ENCODE measurements around the gene ANAPC10.
"Not testable (repeated sequence)": the region's sequence is repeated elsewhere in the genome, so short reads cannot be mapped to it uniquely, and the experiment has no call there.

The ANAPC10 gene

GRCh38 chr4:145001635-145002034 is 96.4 kb downstream of the ANAPC10 start:
- DNase-seq (ENCODE audit: low spot score), result no peak

DNA sequence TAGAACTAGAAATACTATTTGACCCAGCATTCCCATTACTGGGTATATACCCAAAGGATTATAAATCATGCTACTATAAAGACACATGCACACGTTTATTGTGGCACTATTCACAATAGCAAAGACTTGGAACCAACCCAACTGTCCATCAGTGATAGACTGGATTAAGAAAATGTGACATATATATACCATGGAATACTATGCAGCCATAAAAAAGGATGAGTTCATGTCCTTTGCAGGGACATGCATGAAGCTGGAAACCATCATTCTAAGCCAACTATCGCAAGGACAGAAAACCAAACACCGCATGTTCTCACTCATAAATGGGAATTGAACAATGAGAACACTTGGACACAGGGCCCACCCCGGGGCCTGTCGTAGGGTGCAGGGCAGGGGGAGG is 97.3 kb downstream of the ANAPC10 start:
- DNase-seq (ENCODE audit: low spot score), result not testable (repeated sequence)

DNA sequence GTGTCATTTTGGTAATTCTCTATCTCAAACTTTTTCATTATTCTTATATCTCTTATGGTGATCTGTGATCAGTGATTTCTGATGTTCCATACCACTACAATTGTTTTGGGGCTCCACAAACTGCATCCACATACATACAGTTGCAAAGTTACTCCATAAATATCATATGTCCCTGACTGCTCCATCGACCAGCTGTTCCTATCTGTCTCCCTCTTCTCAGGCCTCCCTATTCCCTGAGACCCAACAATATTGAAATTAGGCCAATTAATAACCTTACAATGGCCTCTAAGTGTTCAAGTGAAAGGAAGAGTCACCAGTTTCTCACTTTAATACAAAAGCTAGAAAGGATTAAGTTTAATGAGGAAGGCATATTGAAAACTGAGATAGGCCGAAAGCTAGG is 108.7 kb downstream of the ANAPC10 start:
- no peak for DNase-seq (ENCODE audit: low spot score)

- DNase-seq (ENCODE audit: low spot score), result peak; percentile 42
These were observed 112.5 kb downstream of the ANAPC10 start for GRCh38 chr4:144985531-144985930.

GRCh38 chr4:144985014-144985413 is 113.0 kb downstream of the ANAPC10 start:
- peak; percentile 11 for DNase-seq (ENCODE audit: low spot score)

DNA sequence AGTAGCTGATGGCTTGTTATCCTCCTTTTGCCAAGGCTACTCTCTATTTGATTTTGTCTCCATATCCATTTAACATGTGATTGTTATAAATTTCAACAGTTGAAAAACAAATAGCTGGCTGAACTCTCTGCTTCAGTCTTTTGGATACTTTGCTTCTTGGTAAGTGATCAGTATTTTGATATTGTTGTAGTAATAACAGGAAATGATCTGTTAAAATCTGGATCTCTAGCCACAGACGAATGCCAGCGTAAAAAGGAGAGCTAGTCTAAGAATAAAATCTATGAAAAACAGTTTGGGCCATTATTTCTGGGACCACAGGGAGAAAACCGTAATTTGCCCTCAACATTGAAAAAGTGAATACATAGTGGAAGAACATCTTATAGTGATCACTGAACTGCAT is 113.8 kb downstream of the ANAPC10 start:
- DNase-seq (ENCODE audit: low spot score), result no peak

- DNase-seq (ENCODE audit: low spot score), result no peak
These were observed 122.3 kb downstream of the ANAPC10 start for GRCh38 chr4:144975718-144976117.

DNA sequence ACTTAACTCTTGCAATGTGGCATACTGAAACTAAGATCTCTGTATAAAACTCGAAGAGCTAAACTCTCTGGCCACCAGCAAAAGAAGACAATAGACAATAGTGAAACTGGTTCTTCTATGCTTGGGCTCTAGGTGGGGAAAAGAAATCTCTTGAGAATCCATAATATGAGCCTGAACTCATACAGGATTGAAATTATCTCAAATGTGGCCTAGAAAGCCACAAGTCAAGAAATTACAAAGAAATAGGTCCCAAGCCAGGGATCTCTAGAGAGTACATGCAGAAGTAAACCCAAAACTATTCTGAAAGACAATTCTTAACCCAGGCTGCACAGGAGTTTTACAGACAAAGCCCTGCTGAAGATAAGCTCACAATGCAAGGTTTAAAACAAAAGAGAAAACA is 127.4 kb downstream of the ANAPC10 start:
- no peak for DNase-seq (ENCODE audit: low spot score)

GRCh38 chr4:144969821-144970220 is 128.2 kb downstream of the ANAPC10 start:
- no peak for DNase-seq (ENCODE audit: low spot score)

- DNase-seq (ENCODE audit: low spot score), result no peak
These were observed 129.4 kb downstream of the ANAPC10 start for GRCh38 chr4:144968606-144969005.

- no peak for DNase-seq (ENCODE audit: low spot score)
These were observed 130.8 kb downstream of the ANAPC10 start for GRCh38 chr4:144967161-144967560.

DNA sequence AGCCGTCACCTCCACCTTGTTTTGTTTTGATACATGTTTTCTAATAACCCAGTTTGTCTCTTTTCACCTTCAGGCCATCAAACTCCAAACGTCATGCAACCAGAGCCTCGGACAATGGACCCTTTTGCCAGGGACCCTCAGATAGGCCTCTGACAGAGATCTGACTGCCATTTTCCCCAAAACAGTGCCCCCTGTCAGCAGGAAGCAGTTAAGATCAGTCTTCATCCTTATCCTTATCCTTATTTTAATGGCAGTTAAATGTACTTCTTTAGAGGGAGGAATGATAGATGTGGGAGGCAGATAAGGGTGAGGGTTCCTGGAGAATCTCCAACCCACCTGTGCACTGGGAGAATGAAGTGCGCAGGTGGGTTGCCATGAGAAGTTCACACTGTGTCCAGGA is 135.7 kb downstream of the ANAPC10 start:
- DNase-seq (ENCODE audit: low spot score), result no peak

- no peak for DNase-seq (ENCODE audit: low spot score)
These were observed 142.9 kb downstream of the ANAPC10 start for GRCh38 chr4:144955104-144955503.

DNA sequence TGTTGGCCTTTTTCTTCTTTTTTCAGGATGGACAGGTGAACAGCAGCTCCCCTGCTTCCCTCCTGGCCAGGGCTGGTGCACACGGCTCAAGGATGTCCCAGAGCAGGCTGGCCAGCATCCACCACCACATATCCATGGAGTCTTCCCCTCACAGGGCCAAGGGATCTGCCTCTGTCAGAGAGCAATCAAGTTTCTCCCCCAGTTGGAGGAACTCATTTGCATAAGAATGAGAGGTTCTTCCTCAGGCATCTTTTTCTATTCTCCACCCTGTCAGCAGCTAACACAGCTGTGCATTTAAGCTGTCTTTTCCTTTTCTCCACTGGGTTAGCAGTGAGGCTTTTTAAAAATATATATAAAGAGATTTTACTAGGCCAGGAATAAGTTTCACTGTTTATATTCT is 143.8 kb downstream of the ANAPC10 start:
- no peak for DNase-seq (ENCODE audit: low spot score)

DNA sequence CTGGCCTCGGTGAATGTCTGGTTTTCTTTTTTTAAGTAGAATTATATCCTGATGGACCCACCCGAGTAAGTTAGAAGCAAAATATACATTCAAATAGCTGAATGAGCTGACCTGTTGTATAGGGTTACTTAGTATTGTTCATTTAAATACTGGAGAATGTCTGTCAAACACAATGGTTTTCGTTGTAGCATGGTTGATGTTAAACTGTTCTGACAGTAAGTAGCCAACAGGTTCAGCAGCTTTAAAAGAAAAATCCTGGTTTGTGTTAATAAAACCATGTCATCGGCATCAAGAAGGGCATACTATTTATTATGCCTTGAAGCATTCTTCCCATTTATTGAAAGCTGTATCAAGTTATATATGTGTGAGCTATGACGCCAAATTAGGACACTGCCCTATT is 149.6 kb downstream of the ANAPC10 start:
- no peak for DNase-seq (ENCODE audit: low spot score)

- DNase-seq (ENCODE audit: low spot score), result no peak
These were observed 150.0 kb downstream of the ANAPC10 start for GRCh38 chr4:144948009-144948408.

Measured in GM03348 (cell line).